ENCODE results near the gene CD74.
"Not testable (repeated sequence)": the region's sequence is repeated elsewhere in the genome, so short reads cannot be mapped to it uniquely, and the experiment has no call there.

The CD74 gene

DNA sequence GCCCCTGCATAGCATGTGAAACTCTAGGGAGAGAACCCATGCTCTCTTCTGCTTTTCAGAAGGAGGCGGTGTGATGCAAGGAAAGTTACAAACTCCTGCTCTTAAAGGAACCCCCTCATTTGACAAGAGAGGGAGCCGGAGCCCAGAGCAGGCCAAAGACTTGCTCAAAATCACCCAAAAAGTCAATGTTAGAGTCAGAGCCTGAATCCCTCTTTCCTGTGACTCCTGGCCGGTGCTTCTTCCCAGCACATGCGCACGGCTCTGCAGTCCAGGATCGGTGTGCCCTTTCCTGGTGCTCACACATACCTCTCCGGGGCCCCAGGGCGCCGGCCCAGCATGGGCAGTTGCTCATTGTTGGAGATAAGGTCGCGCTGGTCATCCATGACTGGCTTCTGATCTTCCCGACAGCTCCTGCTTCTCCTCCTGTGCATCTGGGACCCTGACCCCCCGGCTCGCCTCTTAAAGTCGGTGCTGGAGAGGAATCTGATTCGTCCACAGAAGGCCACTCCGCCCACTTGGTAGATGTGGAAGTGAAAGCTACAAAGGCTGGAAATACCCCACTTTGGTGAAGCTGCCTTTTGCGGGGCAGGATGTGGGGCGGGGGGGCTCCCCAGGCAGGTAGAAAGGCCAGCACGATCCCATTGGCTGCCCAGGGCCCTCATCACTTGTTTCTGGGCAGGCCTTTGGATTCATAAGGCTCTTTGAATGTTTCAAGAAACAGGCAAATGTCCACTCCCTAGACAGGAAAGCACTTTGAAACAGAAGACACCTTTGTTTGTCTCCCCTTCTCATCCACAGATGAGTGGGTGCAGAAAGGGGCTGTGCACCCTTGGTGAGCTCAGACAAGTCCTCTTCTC is at the start of gene CD74:
Gene CD74, minus strand, starts transcription at position 592 of the 857 bp plus-strand sequence. Its CDS starts 161 bp downstream, at position 431.
- DNase-seq = peak; percentile 77

DNA sequence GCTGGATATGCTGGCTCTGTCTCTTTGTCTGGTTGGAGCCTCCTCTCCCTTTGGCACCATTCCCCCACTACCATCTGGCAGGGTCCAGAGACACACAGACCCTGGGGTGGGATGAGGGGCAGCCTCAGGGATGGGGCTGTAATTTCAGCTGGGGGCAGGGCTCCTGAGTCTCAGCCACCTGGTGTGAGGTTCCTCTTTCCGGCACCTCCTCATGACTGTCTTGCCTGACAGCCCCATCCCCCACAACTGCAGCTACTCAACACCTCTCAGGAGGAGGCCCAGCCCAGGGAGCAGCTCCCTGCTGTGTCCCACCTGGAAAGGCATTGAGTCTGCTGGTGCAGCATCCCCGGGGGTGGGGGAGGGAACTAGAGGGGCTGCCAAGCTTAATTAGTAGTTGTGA is 48.5 kb upstream of the CD74 start:
- no peak for DNase-seq

DNA sequence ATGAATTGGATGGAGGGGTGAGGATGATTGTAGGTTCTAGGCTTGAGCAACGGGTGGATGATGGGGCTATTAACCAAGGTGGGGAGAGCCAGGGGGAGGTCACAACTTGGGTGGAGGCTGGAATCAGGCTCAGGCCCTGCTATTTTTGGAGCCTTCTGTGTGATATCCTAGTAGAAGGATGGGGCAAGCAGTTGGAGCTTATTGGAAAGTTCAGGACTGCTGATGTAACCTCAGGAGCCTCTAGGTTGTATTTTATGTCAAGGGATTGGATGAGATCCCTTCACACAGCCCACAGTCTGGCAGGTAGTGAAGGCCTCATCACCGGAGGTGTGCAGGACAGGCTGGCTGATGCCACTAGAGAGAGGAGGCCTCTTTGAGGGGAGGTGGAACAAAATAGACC is 48.1 kb upstream of the CD74 start:
- no peak for DNase-seq

DNA sequence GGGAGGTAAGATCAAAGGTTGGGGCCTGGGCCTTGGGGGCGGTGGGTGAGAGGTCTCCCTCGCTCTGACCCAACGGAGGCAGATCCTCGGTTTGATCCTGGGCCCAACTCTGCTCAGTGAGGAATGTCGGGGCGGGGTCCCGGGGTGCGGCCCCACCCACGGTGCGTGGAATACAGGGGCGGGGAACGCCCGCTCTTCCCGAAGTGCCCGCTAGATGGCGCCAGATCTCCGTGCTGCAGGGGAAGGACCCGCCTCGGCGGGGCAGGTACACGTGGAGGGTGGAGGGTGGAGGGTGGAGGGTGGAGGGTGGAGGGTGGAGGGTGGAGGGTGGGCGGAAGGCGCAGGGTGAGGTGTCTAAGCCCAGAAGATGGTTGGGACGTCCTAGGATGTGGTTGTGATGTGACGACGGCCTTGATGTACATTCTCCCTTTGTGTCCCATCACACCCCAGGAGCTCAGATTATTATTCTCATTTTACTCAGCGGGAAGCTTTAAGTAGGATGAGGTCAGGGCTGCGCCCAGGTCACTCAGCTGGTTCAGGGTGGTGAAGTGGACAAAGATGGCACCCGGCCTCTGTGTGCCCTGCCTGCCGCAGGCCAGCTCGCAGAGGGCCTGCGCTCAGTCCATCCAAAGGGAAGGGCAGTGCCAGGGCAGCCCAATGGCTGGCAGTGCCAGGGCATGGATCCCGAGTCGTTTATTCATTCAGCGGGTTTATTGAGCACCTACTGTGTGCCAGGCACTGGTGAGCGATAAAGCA is 46.3 kb upstream of the CD74 start:
- DNase-seq = peak; percentile 52

DNA sequence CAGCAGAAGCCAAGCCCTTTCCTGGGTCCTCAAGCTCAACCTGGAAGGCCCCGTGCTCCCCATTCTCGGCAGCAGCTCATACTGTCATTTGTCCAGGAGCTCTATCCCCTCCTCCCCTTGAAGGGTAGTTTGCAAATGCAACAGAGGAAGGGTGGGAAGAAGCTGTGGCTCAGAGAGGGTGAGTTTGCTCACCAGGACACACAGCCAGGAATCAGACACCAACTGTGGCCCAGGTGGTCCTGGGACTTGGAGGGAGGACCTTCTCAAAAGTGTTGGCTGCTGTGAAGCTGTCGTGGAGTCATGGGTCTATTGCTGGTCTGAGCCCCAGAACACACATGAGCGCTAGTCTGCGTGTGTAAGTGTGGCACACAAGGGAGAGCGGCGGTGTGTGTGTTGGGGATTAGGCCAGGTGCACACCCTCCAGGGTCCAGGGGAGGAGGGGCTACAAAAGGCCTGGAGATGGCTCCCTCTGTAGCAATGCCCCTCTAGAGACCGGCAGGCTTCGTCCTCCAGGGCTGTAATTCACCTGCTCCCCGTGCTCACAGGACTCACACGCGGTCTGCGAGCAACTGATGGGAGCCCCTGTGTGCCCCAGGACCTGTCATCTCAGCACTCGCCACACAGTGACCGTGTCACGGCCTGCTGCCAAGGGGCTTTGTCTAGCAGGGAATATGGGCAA is 45.0 kb upstream of the CD74 start:
- no peak for DNase-seq

- no peak for DNase-seq
Observed at GRCh38 chr5:150457121-150457520, 44.4 kb upstream of the CD74 start.

DNA sequence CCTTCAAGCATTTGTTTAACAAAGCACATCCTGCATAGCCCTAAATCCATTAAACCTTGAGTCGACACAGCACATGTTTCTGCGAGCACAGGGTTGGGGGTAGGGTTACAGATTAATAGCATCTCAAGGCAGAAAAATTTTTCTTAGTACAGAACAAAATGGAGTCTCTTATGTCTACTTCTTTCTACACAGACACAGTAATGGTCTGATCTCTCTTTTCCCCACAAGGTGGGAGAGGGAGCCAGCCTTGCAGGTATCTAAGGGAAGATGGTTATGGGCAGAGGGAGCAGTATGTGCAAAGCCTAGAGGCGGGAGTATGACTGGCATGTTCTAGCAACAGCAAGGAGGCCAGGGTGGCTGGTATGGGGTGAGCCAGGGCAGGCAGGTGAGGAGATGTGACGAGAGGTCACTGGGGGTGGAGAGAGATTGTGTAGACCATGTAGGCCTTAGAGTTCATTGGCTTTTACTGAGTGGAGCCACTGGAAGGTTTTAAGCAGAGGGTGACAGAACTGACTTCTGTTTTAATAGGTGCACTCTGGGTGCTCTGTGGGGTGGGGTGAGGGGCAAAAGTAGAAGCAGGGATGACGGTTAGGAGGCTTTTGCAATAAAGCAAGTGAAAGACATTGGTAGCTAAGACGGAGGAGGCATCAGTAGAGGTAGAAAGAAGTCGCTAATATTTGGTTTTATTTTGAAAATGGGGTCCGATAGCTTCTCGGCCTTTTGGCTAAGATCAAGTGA is 42.0 kb upstream of the CD74 start:
- no peak for DNase-seq

DNA sequence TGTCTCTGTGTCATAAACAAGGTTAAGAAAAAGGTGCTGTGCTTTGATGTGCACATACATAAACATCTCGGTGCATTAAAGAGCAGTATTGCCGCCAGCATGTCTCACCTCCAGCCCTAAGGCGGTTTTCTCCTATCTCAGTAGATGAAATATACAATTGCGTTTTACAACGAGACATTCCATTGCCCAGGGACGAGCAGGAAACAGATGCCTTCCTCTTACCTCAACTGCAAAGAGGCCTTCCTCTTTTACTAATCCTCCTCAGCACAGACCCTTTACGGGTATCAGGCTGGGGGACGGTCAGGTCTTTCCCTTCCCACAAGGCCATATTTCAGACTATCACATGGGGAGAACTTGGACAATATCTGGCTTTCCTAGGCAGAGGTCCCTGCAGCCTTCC is 41.3 kb upstream of the CD74 start:
- DNase-seq = not testable (repeated sequence)

DNA sequence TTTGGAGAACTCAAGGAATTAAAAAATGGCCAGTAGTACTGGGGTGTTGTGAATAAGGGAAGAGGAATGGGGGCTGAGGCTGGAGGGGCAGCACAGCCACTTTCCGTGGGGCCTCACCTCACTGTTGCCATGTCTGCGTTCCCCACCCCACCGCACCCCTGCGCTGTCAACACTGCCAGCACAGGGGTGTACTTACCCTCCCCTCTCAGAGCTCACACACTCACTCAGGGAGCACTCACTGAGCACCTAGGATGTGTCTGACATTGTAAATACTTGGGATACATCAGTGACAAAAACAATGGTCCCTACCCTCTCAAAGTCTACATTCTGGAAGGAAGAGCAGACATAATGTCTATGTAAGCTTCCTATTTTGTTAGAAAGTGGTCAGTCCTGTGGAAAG is 40.2 kb upstream of the CD74 start:
- no peak for DNase-seq

DNA sequence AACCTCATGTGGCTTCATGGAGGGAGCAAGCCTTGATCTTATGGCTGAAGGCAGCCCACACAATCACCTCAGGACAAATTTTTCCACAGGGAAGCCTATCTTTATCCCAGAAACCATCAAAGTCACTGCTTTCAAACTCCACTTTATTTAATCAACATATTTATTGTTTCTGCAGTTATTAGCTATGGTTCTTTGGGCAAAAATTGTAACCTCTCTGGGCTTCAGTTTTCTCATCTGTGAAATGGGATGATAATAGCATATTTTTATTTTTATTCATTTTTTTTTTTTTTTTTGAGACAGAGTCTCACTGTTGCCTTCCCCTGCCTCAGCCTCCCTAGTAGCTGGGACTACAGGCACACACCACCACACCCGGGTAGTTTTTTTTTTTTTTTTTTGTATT is 38.9 kb upstream of the CD74 start:
- no peak for DNase-seq

DNA sequence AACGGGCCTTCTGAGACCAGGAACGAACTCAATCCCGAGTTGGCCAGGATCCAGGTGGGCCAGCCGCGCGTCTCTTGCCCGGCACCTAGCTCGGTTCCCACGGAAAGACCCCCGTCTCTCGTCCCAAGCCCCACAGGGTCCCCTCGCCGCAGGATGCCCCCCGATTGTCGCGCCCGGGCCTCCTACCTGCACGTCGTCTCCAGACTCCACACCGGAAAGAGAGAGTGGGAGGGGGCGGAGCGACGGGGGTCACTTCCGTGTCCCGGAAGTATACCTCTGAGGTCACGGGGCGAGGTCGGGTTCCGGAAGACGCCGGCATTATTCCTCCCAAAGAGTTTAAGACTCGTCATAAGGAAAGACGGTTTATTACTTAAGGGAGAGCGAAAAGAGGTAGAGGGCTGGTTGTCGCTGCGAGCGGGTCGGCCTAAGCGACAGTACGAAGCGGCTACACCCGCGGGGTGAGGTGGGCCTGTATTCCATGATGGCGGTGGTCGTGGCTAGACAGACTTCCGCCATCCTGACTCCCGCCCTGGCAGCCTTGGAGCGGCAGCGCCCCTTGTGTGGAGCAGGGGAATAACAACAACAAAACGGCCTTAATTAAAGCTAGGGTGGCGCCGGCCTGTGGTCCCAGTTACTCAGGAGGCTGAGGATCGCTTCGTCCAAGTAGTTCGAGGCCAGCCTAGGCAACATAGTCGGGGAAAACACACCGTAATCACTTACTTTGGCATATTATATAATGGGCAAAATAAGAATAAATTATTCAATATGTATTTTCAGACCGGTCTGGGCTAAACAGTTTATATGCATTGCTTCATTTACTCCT is 37.0 kb upstream of the CD74 start, which contains the start of gene RPS14:
Gene RPS14, minus strand, starts transcription at position 223 of the 823 bp plus-strand sequence. CDS start 2,006 bp downstream, outside the sequence.
- peak; percentile 91 for DNase-seq

DNA sequence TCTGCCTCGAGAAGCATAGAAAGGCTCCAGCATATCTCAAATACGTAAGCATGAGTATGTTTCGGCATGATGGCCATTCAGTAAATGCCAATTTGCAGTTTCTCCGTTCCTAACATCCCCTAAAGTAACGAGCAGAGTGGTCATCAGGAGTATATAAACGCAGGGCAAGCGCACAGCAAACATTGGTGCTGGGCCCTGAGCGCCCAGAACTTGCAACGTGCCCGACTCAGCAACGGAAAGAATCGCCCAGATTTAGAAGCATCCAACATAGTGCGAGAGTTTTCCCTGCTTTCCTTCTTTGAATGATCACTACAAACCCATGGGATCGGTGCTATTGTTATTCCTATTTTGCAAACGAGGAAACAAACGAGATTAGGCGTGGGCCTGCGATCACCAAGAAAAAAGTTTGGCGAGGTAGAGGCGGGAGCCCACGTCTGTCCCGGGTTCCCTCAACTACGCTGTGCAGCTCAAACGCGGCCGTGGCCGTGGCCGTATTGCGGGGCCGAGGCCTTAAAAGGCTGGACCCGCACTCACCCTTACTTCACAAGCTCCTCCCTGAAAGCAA is 36.3 kb upstream of the CD74 start:
- no peak for DNase-seq

- DNase-seq = no peak
Observed at GRCh38 chr5:150448334-150448733, 35.6 kb upstream of the CD74 start.

DNA sequence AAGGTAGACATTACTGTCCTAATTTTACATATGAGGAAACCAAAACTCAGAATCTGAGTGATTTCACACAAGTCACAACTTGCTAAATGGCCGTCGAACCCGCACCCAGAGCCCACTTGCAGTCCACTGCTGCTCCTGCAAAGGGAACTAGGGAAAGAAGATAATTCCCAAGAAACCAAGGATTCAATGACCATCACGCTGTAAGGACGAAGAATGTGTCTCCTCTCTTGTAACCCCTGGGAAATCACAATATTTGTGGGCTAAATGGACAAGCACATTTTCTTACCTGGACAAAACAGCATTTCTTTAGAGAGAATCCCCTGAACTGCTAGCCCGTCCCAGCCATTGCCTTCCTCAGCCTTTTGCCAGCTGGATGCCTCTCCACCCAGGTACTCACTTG is 34.5 kb upstream of the CD74 start:
- DNase-seq = no peak

DNA sequence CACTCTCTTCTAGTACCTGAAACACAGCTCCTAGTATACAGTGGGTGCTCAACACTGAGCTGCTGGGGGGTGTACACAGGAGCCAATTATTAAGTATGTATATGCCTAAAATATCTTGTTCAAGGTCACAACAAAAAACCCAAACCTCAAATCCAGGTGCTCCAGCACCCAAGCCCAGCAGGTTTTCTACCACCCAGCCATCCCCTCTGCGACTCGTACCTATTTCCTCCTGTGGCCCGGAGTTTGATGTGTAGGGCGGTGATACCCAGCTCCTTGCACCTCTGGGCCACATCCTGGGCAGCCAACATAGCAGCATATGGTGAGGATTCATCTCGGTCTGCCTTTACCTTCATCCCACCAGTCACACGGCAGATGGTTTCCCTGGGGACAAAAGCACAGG is 33.9 kb upstream of the CD74 start:
- no peak for DNase-seq

DNA sequence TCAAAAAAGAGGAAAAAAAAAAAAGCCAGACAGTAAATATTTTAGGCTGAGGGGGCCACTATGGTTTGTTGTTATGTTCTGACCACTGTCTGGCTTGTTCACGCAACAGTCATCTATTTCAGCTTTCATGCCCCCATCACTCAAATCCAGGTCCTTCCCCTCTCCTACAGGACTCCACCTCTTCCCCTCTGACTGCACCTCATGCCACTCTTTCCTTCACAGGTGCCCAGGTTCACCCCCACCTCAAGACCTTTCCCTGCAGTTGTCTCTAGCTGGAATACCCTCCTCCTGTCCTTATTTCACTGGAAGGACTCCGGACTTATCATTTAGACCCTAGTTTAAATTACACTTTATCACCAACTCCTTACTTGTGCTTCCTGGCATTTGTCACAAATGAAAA is 33.4 kb upstream of the CD74 start:
- no peak for DNase-seq

DNA sequence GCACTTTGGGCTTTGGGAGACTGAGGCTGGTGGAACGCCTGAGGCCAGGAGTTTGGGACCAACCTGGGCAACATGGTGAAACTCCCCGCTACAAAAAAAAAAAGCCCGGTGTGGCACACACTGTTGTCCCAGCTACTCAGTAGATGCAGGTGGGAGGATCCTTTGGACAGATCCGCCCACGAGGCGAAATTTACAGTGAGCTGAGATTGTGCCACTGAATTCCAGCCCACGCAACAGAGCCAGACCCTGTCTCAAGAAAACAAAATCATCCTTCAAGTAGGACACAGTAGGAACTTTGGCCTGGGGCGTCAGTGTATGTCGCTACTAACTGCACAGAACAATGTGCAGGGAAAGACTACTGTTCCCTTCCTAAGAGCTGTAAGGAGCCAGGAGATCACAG is 32.1 kb upstream of the CD74 start:
- no peak for DNase-seq

DNA sequence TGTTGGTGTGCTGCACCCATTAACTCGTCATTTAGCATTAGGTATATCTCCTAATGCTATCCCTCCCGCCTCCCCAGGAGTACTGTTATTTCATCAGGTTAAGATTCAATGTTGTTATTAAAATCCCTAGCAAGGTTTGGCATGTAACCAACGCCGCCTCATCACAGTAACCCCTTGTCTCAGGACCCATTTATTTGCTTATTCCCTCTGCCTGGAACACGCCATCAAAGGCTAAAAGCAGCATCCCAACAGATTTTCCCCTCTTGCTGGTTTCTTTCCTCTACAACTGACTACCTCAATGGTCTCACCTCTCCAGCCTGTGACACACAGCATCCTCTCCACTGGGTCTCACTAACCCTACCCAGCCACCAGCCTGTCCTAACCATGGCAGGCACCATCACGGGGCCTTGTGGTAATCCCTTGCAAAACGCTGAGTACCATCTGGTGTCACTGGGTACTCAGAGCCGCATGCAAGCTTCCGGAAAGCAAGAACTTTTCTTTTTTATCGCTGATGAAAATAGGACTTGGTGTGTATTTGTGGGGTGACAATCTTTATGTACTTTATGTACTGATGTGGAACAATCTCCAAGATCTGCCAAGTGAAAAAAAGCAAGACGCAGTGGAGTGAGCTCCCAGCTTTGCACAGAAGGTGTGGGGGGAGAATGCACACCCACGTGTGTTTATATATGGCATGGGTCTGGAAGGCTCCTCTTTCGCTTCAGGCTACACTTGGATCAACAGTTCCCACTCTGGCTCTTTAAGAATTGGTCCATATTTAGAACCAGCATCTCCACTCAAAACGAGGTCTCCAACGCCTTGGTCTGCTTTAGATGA is 30.7 kb upstream of the CD74 start:
- DNase-seq = no peak

DNA sequence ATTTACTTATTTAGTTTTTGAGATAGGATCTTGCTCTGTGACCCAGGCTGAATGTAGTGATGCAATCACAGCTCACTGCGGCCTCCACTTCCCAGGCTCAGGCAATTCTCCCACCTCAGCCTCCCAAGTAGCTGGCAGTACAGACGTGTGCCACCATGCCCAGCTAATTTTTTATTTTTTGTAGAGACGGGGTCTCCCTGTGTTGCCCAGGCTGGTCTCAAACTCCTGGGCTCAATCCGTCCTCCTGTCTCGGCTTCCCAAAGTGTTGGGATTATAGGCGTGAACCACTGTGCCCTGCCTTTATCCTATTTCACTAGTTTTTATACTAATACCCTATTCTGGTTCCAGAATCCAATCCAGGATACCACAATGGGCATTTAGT is 30.0 kb upstream of the CD74 start:
- DNase-seq = no peak
